ENCODE results near the gene NTM.

DNA sequence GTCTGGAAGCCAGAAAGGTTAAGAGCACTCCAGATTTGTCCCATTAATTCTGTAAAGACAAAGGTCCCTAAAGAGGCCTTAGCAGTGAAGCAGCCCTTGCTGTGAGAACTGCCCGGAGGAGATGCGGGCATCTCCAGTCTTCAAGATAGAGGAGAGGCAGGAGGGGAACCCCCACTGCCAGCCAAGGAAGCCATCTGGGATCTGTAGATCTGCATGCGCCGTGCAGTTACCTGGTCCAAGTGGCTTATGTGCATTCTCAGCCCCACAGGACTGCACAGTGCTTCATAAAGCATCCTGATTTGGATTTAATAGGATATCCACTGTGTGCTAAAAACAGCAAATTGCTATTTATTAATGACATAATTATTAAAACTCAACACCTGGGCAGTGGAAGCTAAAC lies 834.6 kb downstream of the NTM start:
- TF ChIP-seq GTF2F1 (IDR thresholded peaks at IDR 0.05; ENCODE audit: borderline replicate concordance, low read depth, low read length): no peak
- no peak for TF ChIP-seq POLR2AphosphoS5 (IDR thresholded peaks at IDR 0.05; ENCODE audit: low read depth, low read length)
